ENCODE measurements around the gene LCN6. TPM values are rescaled to one million over a fixed set of nuclear protein-coding genes. Genes with fewer than 3 reads are reported as not detected.
A peak's percentile ranks its signal among the peaks of the same experiment; 100 is the strongest.

Gene LCN6
- total and polyA plus RNA-seq, 10 of the 15 experiments (the other 5 are each of a cell fraction or from before 2014, with no cell fraction given): not detected

- TF ChIP-seq ATF3 (IDR thresholded peaks at IDR 0.05; ENCODE audit: borderline replicate concordance, extremely low read depth, low read depth, low read length): peak; percentile 55; the same call in 1 of the 2 replicates
- TF ChIP-seq CBX5 (IDR thresholded peaks at IDR 0.05; ENCODE audit: low read depth): peak; percentile 87; the same call in 1 of the 2 replicates
- peak; percentile 49 for TF ChIP-seq SIX5 (IDR thresholded peaks at IDR 0.05; ENCODE audit: low read depth, low read length, severe bottlenecking)
- TF ChIP-seq NR2C2 (IDR thresholded peaks at IDR 0.05; ENCODE audit: borderline replicate concordance, control insufficient read depth, insufficient read length, low read depth): no peak
- no peak for TF ChIP-seq STAT1 (conservative IDR thresholded peaks at IDR 0.05)
- peak; percentile 99 for TF ChIP-seq HDAC6 (IDR thresholded peaks at IDR 0.05; ENCODE audit: unreplicated experiment)
- TF ChIP-seq NFIC (IDR thresholded peaks at IDR 0.05; ENCODE audit: low read depth, low read length): no peak
- peak; percentile 96 for TF ChIP-seq MXI1 (IDR thresholded peaks at IDR 0.05; ENCODE audit: low read depth, low read length)
- TF ChIP-seq MTA3 (IDR thresholded peaks at IDR 0.05; ENCODE audit: borderline replicate concordance, low read length): no peak
- TF ChIP-seq EZH2 (IDR thresholded peaks at IDR 0.05; ENCODE audit: borderline replicate concordance, control insufficient read depth, low read depth, low read length): no peak
- TF ChIP-seq CHD1 (IDR thresholded peaks at IDR 0.05; ENCODE audit: low read depth, low read length): no peak
- no peak for TF ChIP-seq IRF5 (IDR thresholded peaks at IDR 0.05; ENCODE audit: borderline replicate concordance)
- peak; percentile 68; the same call in 1 of the 2 replicates for TF ChIP-seq MEF2A (IDR thresholded peaks at IDR 0.05; ENCODE audit: insufficient read depth, low read depth, low read length)
- no peak for TF ChIP-seq HDAC2 (IDR thresholded peaks at IDR 0.05)
- TF ChIP-seq JUND (IDR thresholded peaks at IDR 0.05; ENCODE audit: low read depth, low read length): peak; percentile 54; the same call in 1 of the 2 replicates
- no peak for TF ChIP-seq RAD21 (IDR thresholded peaks at IDR 0.05; ENCODE audit: insufficient read depth, low read depth, low read length)
- TF ChIP-seq POLR2AphosphoS5 (IDR thresholded peaks at IDR 0.05; ENCODE audit: low read length): peak; percentile 100
- no peak for TF ChIP-seq SKIL (IDR thresholded peaks at IDR 0.05; ENCODE audit: low read depth, poor library complexity, severe bottlenecking)
- peak; percentile 66 to 79 for TF ChIP-seq SRF (IDR thresholded peaks at IDR 0.05; ENCODE audit: low read depth in 2 of 2, low read length in 2 of 2)
- TF ChIP-seq TBL1XR1 (IDR thresholded peaks at IDR 0.05; ENCODE audit: low read depth, low read length): peak; percentile 63; the same call in 1 of the 2 replicates
- peak; percentile 99 for TF ChIP-seq PML (IDR thresholded peaks at IDR 0.05; ENCODE audit: low read length)
- peak; percentile 96 for TF ChIP-seq NR2F1 (conservative IDR thresholded peaks at IDR 0.05)
- TF ChIP-seq YBX1 (IDR thresholded peaks at IDR 0.05): no peak
- TF ChIP-seq RFX5 (IDR thresholded peaks at IDR 0.05; ENCODE audit: low read depth, low read length): 0 out of 2 replicates have a peak, but pooled peaks have one; percentile 19
- no peak for TF ChIP-seq CBX3 (IDR thresholded peaks at IDR 0.05; ENCODE audit: borderline replicate concordance, low read depth)
- TF ChIP-seq ZNF207 (IDR thresholded peaks at IDR 0.05; ENCODE audit: borderline replicate concordance): peak; percentile 98
- no peak for TF ChIP-seq E2F4 (IDR thresholded peaks at IDR 0.05; ENCODE audit: low read depth, low read length)
- TF ChIP-seq ZNF274 (IDR thresholded peaks at IDR 0.05; ENCODE audit: insufficient read depth, insufficient read length): no peak
- TF ChIP-seq IKZF1 (conservative IDR thresholded peaks at IDR 0.05): peak; percentile 95
Observed at GRCh38 chr9:136728080-136728547, 20.2 kb downstream of the LCN6 start (continued).
